WTC11 (cell line): ENCODE results near the gene ELF3.

Experiments used
- CREB1 ChIP-seq: sonication (generic); formaldehyde crosslinking; IDR thresholded peaks from 2 replicates; pipeline ENCODE4 v1.8.0; 2023; ENCODE audit warnings: mild to moderate bottlenecking, missing genetic modification reagents
- RELA ChIP-seq: sonication (generic); formaldehyde crosslinking; IDR thresholded peaks from 2 replicates; pipeline ENCODE4 v1.8.1; 2022; ENCODE audit warnings: missing genetic modification reagents, mild to moderate bottlenecking, borderline replicate concordance

DNA sequence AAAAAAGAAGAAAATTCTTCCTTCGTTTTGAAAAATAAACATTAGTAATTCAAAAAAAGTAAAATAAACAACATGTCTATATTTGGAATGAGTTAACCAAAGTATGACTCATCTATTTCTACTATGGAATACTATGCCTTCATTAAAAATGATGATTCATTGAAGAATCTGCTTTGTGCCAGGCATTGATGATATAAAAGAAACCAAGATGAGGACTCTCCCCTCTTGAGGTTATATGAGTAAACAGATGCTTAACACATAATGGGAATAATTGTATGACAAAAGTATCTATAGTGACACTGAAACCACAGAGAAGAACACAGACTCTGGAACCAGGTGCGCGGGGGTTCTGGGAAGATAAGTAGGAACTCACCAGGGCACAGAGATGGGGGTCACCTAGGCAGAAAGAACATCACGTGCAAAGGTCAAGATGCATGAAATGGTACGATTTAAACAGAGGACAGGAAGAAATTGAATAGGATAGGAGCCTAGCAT, 18.8 kb downstream of the ELF3 start:
- no peak for TF ChIP-seq RELA (CRISPR knock-in tag)
- no peak for TF ChIP-seq CREB1
